GM18508 (cell line): ENCODE data around the gene PLEKHM3.
"Not testable (repeated sequence)": the region's sequence is repeated elsewhere in the genome, so short reads cannot be mapped to it uniquely, and the experiment has no call there.

Source experiments
- ATAC-seq: cut with Tn5 transposase; IDR thresholded peaks from one replicate; pipeline ENCODE4 v1.9.1; 2021; ENCODE audit warnings: moderate number of reproducible peaks; ENCODE audit not compliant: insufficient read depth, unreplicated experiment

The PLEKHM3 gene

DNA sequence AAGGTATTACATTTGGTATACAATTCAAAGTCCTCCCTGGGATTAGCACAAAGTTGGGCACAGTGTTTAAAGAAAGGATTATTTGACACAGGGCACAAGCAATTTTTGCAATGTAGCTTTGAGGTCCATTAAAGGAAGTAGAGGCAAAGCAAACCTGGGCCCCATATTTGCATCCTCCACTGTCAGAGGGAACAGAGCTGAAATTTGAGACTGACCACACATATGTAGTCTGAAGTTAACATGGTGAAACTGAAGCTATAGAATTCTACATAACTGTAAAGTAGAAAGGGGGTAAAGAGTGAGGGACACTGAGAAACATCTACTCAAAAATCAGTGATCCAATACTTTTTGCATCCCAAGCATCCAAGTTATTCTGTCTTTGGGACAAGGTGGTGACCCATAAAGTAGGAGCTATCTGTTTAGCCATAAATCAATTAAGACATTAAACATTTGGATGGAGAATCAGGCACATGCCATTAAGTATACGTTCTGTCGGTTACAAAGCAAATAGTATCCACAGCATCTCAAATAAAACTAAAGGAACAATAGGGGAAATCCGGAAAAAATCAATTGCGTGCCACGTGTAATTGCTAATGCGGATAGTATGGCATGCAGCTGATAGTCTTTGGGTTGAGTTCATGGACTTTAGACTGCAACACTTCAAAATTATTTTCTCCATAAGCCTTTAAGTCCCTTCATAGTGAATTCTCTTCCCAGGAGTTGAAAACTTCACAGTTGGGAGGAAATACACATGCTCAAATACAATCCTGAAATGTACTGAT is 72.6 kb downstream of the PLEKHM3 start:
- no peak for ATAC-seq

DNA sequence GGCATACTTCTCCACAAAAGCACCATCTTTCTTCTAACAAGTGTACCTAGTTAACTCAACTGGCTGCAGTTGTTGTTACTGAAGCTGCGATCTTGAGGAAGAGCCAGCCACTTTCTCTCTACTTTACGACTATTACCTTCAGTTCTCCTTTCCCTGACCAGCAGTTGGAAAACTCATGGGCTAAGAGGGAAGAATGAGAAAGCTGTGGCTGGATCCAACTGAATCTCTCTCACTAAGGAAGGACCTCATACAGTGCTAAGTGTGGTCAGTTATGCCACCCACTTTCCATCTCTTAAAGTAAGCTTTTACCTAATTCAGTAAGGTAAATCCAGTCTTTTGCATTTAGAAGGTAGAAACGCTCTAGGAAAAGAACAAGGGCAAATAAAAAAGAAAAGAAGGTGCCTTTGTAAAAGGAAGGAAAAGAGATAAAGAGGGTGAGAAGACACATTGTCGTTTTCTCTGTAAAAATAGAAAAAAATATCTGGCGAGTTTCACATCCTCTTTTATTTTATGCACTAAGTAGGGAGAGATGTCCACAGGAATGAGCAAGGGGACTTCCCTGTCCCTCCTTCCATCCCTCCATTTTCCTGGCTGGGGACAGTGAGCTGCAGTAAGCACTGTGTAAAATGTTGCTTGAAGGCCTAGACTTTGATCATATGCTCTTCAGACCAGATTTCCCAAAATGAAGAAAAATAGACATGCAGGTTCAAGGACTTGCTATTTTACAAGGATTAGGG is 73.4 kb downstream of the PLEKHM3 start:
- ATAC-seq, result no peak

DNA sequence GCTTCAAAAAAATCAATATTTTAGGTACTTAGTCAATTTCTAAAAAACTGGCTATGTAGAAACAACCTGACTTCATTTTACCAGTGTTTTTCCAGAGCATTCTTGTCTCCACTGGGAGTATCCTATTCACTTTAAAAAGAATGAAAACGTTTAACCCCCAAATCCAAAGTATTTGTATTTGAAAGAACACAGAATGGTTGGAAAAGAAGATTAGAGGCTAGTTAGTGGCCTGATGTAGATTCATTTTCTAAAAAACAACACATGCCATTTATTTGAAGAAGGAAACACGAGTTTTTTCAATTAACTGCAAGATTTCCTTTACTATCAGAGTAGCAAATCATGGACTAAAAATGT is 74.6 kb downstream of the PLEKHM3 start:
- no peak for ATAC-seq

DNA sequence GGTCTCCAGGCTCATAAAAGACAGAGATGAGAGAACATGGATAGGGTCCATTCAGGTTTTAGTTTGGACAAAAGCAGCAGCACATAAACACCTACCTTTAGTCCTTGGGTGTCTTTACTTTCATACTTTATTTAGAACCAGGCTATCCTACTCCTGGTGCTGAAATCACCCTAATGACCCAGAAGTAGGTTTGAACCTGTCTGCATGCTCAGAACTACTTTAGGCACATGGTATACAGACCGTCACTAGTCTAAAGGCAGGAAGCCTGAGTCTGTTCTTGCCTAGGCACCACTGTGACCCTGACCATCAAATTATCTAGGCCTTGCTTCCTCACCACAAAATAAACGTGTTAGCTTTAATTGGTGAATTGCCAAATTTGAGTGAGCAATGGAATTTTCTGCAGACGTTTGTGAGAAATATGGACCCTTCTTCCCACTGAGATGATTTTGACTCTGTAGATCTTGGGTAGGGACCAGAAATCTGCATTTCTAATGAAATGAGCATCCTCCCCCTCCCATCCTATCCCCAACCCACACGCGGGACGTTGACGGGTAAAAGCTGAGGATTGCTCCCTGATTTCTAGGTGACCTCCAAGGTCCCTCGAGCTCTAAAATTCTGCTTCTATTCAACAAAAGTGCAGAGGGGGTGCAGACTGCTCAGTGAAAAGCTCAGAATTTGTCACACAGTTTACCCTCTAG is 75.1 kb downstream of the PLEKHM3 start:
- ATAC-seq, result no peak

DNA sequence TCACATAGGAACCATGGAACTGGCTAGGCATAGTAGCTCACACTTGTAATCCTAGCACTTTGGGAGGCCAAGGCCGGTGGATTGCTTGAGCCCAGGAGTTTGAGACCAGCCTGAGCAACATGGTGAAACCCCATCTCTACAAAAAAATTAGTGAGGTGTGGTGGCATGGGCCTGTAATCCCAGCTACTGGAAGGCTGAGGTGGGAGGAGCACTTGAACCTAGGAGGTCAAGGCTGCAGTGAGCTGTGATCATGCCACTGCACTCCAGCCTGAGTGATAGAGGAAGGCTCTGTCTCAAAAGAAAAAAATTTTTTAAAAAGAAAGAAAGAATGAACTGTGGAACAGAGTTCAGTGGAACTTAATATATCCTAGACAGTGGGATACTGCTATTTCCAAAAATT is 76.1 kb downstream of the PLEKHM3 start:
- not testable (repeated sequence) for ATAC-seq

DNA sequence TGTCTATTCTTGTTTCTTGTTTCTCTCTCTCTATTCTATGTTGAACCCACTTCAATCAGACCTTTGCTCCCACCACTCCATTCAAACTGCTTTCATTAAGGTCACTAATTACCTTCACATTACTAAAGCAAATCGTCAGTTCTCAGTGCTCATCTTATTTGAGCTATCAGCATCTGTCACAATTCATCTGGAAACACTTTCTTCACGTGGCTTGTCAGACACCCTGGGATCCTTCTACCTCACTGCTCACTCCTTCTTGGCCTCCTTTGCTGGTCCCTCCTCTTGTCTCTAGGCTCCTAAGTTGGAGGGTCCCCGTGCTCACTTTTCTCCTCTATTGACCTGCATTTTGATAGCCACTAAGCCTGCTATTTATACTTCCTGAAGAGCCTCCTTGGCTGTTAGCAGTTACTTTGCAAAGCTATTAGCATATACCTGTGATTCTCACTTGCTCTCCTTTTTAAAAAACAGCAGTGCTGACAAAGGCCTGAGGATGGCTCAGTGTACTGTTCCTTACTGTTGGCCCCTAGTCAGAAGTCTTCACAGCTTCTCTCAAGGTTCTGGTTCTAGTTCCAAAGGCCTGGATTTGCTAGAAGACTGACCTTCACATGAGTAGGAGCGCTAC is 80.2 kb downstream of the PLEKHM3 start:
- no peak for ATAC-seq

DNA sequence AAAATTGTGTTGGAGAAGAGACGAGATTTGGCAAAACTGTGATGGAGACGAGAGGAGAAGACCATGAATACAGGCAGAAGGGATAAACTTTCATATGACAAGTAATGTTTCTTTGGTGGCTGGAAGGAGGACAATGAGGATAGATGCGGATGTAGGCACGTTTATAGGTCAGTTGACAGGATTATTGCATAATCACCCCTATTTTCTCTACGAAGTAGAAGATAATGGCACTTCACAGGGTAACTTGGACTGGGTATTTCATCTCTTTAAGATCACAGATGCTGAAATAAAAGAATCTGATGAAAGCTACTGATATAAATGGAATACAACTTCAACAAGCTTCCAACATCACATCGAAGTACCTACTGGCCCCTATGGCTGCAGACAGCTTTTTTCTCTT is 81.0 kb downstream of the PLEKHM3 start:
- ATAC-seq, result no peak

DNA sequence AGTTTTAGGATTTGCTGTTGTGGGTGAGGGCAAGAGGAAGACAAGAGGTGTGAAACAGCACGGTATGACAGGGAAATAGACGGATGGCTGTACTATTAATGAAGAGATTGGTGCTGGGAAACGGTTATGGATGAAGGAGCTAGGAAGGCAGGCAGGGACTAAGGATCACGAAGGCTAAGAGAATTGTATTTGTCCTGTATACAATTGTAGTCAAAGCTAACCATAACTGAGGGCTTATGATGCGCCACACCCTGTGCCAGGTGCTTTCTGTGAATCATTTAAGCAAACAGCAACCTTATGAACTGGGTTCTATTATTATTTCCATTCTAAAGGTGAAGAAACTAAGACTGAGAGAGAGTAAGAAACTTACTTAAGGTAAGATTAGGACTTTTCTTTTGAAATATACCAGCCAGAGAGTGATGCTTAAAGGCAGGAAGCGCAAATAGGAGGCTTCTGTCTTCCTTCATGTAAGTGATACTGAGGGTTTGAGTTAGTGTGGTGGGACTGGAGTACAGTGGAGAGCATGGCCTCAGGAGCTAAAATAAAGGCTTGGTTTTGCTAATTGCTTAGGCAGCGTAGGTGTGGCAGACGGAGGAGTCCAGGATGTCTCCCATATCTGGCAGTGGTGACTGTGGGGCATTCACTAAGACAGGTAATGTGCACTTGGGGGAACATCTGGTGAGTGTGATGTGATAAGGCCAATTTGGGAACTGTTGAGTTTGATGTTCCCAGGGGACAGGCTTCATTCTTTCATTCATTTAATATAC is 85.8 kb downstream of the PLEKHM3 start:
- no peak for ATAC-seq

DNA sequence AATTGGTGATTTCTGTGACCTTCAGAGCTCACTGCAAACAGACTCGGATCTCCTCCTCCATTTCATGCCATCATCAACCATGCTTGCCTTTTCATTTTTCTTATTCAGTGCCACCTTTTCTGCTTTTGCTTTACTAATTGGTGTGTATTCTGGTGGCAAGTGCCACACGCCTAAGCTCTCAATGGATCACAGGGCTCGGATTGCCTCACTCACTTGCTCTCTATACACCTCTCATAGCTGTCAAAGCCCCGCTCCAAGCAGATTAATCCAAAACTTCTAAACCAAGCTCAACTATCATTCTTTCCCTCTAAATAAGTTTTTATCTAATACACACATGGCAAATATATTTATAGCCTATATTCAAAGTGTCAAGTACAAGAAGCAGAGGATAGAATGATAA is 86.4 kb downstream of the PLEKHM3 start:
- no peak for ATAC-seq

DNA sequence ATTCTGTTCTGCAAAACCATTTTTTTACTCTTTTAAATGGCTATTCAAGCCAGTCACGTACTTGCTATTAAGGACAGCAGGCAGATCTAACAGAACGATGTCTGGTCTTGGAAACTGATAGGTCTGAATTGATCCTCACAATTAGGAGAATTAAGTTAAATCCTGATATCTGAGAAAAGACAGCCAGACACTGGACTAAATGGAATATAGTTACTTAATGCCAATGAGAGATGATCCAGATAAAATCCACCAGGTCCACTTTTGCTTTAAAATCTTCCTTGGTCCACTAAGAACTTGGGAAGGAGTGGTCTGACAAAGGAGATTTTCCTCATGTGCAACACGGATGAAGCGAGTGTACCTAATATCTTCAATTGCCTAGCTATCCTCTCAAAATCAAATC is 86.9 kb downstream of the PLEKHM3 start:
- no peak for ATAC-seq

DNA sequence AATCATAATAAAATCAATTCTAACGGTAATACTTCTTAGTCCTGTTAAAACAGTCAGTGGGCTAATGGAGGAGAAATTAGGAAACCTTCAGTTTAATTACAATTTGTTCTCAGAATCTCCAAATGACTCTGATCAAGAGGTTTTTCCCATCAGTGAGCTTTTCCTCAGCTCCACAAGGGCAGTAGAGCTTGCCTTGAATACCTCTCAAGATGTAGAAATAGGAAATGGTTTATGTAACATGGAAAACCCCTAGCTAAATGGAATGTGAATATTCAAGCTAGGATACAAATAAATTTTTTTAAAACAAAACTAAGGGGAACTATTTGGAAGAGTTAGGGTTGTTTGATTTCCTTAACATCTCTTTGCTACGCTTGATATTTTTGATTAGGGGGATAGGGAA is 87.5 kb downstream of the PLEKHM3 start:
- no peak for ATAC-seq

DNA sequence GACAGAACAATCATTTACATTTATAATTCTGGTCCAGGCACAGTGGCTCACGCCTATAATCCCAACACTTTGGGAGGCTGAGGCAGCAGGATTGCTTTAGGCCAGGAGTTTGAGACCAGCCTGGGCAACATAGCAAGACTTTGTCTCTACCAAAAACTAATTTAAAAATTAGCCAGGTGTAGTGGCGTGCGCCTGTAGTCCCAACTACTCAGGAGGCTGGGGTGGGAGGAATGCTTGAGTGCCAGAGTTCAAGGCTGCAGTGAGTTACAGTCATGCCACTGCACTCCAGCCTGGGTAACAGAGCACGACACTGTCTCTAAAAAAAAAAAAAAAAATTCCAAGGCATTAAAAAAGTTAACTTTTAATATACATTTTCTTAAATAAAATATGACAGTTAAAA is 88.1 kb downstream of the PLEKHM3 start:
- ATAC-seq, result no peak

DNA sequence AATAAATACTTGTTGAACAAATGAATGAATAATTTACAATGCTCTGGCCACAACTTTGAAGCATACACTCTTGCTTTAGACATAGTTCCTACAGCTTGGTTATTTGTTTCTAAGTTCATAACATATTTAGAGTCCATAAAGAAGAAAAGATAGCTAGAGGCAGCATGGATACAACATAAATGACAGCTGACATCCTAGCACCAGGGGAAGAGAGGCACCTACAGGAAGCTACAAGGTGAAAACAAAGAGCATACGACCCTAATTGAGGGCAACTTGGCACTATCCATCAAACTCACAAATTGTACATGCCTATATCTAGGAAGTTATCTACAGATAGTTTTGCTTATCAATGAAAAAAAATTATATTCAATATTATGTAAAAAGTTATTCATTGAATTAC is 88.9 kb downstream of the PLEKHM3 start:
- no peak for ATAC-seq

DNA sequence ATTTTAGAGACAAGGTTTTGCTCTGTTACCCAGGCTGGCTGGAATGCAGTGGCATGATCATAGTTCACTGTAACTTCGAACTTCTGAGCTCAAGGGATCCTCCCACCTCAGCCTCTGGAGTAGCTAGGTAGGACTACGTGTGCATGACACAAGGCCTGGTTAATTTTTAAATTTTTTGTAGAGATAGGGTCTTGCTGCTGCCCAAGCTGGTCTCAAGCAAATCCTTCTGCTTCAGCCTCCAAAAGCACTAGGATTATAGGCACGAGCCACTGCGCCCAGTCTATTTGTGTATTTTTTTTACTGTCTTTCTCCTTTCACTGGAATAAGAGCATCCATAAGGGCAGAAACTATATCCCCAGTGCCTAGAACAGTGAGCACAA is 89.3 kb downstream of the PLEKHM3 start:
- no peak for ATAC-seq

DNA sequence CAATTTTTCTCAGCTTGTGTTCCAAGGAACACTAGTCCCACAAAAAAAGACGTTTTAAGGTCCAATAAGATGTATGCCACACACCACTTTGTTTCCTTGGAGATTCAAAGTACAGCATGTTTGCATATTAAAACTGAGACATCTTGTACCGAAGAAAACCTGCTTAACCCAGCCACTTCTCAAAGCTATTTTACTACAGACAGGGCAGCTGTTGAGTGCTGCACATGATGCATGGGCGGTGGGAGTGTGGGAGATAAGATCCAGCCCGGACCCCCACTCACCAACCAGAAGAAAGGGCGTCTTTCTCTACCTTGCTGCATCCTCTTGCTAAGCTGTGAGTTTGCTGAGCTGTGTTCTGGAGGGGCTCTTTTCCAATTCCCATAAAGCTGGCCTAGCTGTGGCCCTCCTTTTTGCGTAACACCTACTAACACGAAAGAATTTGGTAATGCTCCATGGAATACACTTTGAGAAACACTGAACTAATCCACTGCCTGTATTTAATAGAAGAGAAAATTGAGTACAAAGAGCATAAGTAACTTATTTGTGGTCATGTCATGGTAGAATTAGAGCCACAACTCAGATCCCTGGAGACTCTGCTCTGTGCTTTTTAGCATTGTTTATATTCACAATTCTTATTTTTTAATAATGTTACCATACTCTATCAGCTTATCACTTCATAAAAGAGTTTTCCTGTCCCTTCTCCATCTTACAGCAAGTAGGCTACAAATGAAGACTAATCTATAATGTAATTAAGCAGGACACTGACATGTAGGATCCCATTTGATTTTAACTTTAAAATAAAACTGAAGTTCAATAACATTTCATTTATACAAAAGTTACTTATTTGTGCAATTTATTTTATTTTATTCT is 90.0 kb downstream of the PLEKHM3 start:
- no peak for ATAC-seq

DNA sequence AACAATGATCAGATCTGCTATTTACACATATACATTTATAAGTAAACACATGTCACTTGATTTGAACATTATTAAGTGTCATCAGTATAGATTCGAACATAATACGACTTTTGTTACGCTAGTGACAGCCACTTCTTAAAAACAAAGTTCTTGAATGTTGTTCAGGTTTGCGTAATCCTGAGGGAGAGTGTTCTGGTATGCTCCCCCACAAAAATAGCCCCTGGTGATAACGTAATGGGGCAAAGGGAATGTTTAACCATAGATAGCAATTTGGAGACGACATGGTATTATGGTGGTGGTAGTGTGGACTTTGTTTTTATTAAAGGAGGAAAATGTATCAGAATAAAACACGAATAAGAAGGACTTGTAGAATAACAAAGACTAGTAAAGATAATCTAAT is 90.6 kb downstream of the PLEKHM3 start:
- no peak for ATAC-seq

DNA sequence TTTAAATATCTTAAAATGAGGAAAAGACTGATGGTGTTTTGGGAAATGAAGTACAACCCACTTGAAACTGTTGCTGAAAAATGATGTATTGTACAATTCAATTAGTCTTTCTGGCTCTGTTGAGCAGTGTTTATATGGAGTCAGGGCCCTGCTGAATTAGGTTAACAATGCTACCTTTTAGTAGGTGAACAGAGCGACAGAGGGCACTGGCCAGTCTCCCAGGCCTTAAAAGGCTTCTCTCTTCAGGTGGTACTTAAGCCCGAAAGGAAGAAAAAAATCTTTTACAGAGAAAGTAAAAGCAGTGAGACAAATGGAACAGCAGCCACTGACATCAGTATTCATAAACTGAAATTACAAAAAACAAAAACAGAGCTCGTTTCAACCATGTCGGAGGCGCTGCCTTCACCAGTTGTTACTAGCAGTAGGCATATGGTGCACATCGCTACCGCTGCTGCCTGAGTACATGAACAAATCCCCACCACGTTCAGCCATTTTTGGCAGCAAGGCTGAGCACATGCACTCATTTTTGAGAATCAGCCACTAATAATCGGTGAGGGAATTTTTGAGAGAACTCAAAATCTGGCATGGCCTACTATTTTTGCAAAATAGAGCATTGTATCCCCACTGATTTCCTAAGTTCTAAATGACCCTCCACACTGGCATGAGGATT is 91.8 kb downstream of the PLEKHM3 start:
- no peak for ATAC-seq

DNA sequence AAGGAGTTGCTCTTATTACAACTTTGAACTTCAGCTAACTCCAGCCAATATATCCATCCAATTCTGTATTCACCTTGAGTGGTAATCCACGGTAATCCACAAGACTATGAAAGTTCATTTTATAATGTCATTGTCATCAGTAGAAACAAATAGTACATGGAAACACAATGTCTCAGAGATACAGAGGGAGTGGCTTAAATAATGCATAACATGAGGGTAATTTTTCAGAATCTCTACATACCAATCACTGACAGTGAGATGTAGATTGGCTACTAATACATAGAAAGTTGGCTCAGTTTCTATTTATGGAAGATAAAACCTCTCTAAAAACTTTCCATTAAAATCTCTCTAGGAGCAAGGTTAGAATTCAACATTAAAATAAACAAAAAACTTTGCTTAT is 93.2 kb downstream of the PLEKHM3 start:
- ATAC-seq, result no peak

DNA sequence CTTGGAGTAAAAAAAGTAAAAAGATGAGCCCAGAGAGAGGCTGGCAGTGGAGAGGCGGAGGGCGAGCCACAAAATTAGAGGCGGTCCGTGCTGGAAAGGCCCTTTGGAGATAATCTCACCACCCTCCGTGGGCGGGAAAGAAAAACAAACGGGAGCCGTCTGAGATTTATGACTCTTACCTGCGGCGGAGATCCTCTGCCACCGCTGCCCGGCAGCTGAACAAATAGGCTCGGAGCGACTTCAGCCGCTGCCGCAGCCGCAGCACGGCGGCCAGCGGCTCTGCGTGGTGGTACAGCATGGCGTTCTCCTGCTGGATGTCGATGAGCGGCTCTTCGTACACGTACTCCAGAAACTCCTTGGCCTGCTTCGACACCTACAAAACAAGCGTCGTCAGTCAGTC is 94.6 kb downstream of the PLEKHM3 start:
- ATAC-seq, result no peak
